Activated naive CD4-positive, alpha-beta T cell treated with anti-CD3 and anti-CD28 coated beads, Interleukin-2, amount 10 ng/mL, durations not matched to agents 7 days and 5 days (primary cell): Measurements from ENCODE around the gene CAPN14.

Experiments
- CTCF ChIA-PET: fragments of 350-600 bp; sonication (Branson Sonifier 250); formaldehyde crosslinking; loops from one replicate; lab custom pipeline; 2021; ENCODE audit warnings: antibody characterized with exemption; lab: Charles Lee
- DNase-seq: peaks from one replicate; pipeline ENCODE4 v3.0.0-alpha.2; 2020
- H3K27ac Mint-ChIP-seq: one replicate; pipeline ENCODE4 v1.8.0; 2021; ENCODE audit warnings: mild to moderate bottlenecking, moderate library complexity, mixed read lengths
- H3K27me3 Mint-ChIP-seq: one replicate; pipeline ENCODE4 v1.8.0; 2021; ENCODE audit warnings: mild to moderate bottlenecking, mixed read lengths
- H3K36me3 Mint-ChIP-seq: one replicate; pipeline ENCODE4 v1.8.0; 2021; ENCODE audit warnings: mixed read lengths
- H3K4me1 Mint-ChIP-seq: one replicate; pipeline ENCODE4 v1.8.0; 2021; ENCODE audit warnings: mixed read lengths
- H3K4me3 Mint-ChIP-seq: one replicate; pipeline ENCODE4 v1.8.0; 2021; ENCODE audit warnings: mild to moderate bottlenecking, moderate library complexity, mixed read lengths
- H3K9me3 Mint-ChIP-seq: one replicate; pipeline ENCODE4 v1.8.0; 2021; ENCODE audit warnings: mixed read lengths

The CAPN14 gene

GRCh38 chr2:31249009-31249690, 31.8 kb upstream of the CAPN14 start:
- no peaks in the 10 kb centered on the region for H3K27me3 Mint-ChIP-seq
- CTCF ChIA-PET: no interaction called here
- no peaks in the 10 kb centered on the region for H3K9me3 Mint-ChIP-seq
- no peaks in the 10 kb centered on the region for H3K36me3 Mint-ChIP-seq
- no peak overlapping the region for H3K27ac Mint-ChIP-seq
- peaks cover 5% of the 10 kb centered on the region for H3K4me1 Mint-ChIP-seq
- no peak overlapping the region for H3K4me3 Mint-ChIP-seq
- DNase-seq: no peak

GRCh38 chr2:31248139-31248538, 30.8 kb upstream of the CAPN14 start:
- H3K4me3 Mint-ChIP-seq: no peak overlapping the region
- DNase-seq: no peak
- CTCF ChIA-PET: no interaction called here

GRCh38 chr2:31247711-31248110, 30.4 kb upstream of the CAPN14 start:
- no peak overlapping the region for H3K27ac Mint-ChIP-seq
- no peaks in the 10 kb centered on the region for H3K36me3 Mint-ChIP-seq
- no peak for DNase-seq
- H3K9me3 Mint-ChIP-seq: no peaks in the 10 kb centered on the region
- H3K4me1 Mint-ChIP-seq: peaks cover 2% of the 10 kb centered on the region
- no peak overlapping the region for H3K4me3 Mint-ChIP-seq
- no peaks in the 10 kb centered on the region for H3K27me3 Mint-ChIP-seq
- CTCF ChIA-PET: no interaction called here

More at GRCh38 chr2:31248139-31248538, 30.8 kb upstream of the CAPN14 start:
- peaks cover 2% of the 10 kb centered on the region for H3K4me1 Mint-ChIP-seq
- no peaks in the 10 kb centered on the region for H3K9me3 Mint-ChIP-seq
- H3K36me3 Mint-ChIP-seq: no peaks in the 10 kb centered on the region
- no peaks in the 10 kb centered on the region for H3K27me3 Mint-ChIP-seq
- no peak overlapping the region for H3K27ac Mint-ChIP-seq

- no peak overlapping the region for H3K4me3 Mint-ChIP-seq
- no peaks in the 10 kb centered on the region for H3K27me3 Mint-ChIP-seq
- CTCF ChIA-PET: no interaction called here
Measured at GRCh38 chr2:31246184-31246852, 29.0 kb upstream of the CAPN14 start.

DNA sequence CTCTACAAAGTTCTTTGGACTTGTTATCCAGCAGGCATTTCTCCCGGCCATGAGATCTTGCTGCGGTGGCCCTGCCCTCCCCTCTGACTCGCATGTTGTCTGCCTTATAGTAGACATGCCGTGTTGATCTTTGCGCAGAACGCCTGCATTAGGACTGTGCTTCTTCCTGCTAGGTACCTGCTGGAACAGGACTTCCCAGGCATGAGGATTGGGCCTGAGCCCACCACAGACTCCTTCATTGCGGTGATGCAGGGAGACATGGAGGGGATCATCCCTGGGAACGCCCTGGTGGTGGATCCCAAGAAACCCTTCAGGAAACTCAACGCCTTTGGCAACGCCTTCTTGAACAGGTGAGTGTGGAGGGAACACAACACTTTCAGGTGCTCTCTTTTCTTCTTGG, 26.8 kb upstream of the CAPN14 start:
- Mint-ChIP-seq H3K4me1 (peaks cover 10% of the 10 kb centered on the region), H3K9me3 (no peaks in the 10 kb centered on the region), H3K27me3 (no peaks in the 10 kb centered on the region), H3K4me3 (no peak overlapping the region), H3K27ac (no peak overlapping the region), H3K36me3 (no peaks in the 10 kb centered on the region)
- CTCF ChIA-PET: no interaction called here
- DNase-seq: no peak

More at GRCh38 chr2:31246184-31246852, 29.0 kb upstream of the CAPN14 start:
- H3K27ac Mint-ChIP-seq: no peak overlapping the region
- peaks cover 9% of the 10 kb centered on the region for H3K4me1 Mint-ChIP-seq
- no peaks in the 10 kb centered on the region for H3K9me3 Mint-ChIP-seq
- no peak for DNase-seq
- H3K36me3 Mint-ChIP-seq: no peaks in the 10 kb centered on the region

DNA sequence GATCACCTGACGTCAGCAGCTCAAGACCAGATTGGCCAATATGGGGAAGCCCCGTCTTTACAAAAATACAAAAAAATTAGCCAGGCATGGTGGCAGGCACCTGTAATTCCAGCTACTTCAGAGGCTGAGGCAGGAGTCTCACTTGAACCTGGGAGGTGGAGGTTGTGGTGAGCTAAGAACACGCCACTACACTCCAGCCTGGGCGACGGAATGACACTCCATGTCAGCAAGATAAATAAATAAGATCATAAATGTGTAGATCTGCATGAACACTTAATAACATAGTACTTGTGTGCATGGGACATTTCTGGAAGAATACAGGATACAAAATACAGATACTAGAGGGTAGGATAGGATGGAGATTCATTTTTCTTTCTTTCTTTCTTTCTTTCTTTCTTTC, 25.7 kb upstream of the CAPN14 start:
- peaks cover 10% of the 10 kb centered on the region for H3K4me1 Mint-ChIP-seq
- no peaks in the 10 kb centered on the region for H3K36me3 Mint-ChIP-seq
- H3K27ac Mint-ChIP-seq: no peak overlapping the region
- H3K27me3 Mint-ChIP-seq: no peaks in the 10 kb centered on the region
- no peak overlapping the region for H3K4me3 Mint-ChIP-seq
- DNase-seq: no peak
- no peaks in the 10 kb centered on the region for H3K9me3 Mint-ChIP-seq
- CTCF ChIA-PET: interaction anchor here (1.1 kb wide), 1 partner anchor 532 kb away, joined by 3 read pairs; no protein-coding TSS in a partner anchor

DNA sequence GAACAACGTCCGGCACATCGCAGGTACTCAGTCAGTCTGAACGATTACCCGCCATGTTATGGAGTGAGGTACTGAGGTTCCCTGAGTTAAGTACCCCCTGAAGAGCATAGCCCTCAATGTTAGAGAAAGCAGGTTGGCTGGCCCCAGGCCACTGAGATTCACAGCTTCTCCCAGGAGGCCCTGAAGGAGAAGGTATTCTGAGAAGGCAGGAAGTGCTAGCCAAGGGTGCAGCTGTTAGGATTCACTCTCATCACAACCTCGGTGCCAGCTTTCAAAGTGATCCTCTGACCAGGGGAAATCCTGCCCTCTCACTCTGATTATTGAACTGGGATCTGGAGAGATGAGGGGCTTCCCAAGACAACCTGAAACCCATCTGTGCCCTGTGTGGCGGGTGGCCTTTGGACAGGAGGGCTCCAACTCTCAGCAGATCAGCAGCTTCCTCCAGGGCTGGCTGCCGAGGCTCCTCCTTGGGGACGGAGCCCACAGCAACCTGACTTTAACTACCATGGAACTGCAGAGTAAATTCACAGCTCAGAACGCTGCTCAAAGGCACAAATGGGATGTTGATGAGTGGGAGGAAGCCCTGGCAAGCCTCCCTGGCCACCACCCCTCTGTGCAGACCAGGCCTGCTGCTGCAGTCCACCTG, 24.4 kb upstream of the CAPN14 start:
- H3K36me3 Mint-ChIP-seq: no peaks in the 10 kb centered on the region
- no peak overlapping the region for H3K27ac Mint-ChIP-seq
- CTCF ChIA-PET: no interaction called here
- no peaks in the 10 kb centered on the region for H3K27me3 Mint-ChIP-seq
- no peak overlapping the region for H3K4me3 Mint-ChIP-seq
- DNase-seq: no peak
- H3K9me3 Mint-ChIP-seq: no peaks in the 10 kb centered on the region
- peaks cover 10% of the 10 kb centered on the region for H3K4me1 Mint-ChIP-seq

GRCh38 chr2:31240381-31241365, 23.4 kb upstream of the CAPN14 start:
- no peaks in the 10 kb centered on the region for H3K27me3 Mint-ChIP-seq

DNA sequence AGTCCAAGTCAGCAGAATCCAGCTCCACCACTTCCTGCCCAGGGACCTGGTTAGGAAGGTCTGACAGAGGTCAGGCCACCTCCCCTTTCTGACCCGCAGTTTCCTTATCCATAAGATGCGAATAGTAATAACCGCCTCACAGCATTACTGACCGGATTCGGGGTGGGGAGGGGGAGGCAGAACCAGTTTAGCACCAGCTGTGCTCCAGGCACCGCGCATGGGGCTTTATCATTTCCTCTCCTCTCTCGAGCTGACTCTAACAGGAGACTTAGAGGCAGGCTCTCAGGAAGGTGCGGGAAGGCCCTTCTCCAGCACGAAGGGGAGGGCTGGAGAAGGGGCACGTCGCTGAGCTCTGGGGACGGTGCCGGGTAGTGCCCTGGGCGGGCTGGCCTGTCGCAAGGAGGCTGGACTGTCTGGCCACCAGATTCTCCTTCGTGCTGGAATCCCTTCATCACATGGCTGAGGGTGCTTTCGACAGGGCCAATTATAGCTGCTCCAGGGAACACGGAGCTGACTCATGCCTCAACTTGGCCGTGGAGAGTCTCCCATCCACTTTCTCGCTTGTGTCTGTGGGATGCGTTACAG, 22.4 kb upstream of the CAPN14 start:
- H3K36me3 Mint-ChIP-seq: no peaks in the 10 kb centered on the region
- no peak overlapping the region for H3K27ac Mint-ChIP-seq
- no peaks in the 10 kb centered on the region for H3K9me3 Mint-ChIP-seq
- CTCF ChIA-PET: interaction anchor here (1.3 kb wide), 1 partner anchor 15 kb away, joined by 3 read pairs; no protein-coding TSS in a partner anchor
- H3K4me3 Mint-ChIP-seq: no peak overlapping the region
- peaks cover 7% of the 10 kb centered on the region for H3K27me3 Mint-ChIP-seq
- no peak for DNase-seq
- peaks cover 16% of the 10 kb centered on the region for H3K4me1 Mint-ChIP-seq

More at GRCh38 chr2:31240381-31241365, 23.4 kb upstream of the CAPN14 start:
- peaks cover 10% of the 10 kb centered on the region for H3K4me1 Mint-ChIP-seq
- H3K4me3 Mint-ChIP-seq: no peak overlapping the region
- no peaks in the 10 kb centered on the region for H3K36me3 Mint-ChIP-seq
- no peak overlapping the region for H3K27ac Mint-ChIP-seq
- CTCF ChIA-PET: interaction anchor here (1.3 kb wide), 1 partner anchor 14 kb away, joined by 3 read pairs; no protein-coding TSS in a partner anchor
- no peak for DNase-seq
- no peaks in the 10 kb centered on the region for H3K9me3 Mint-ChIP-seq

- Mint-ChIP-seq H3K36me3 (no peaks in the 10 kb centered on the region), H3K27me3 (peaks cover 11% of the 10 kb centered on the region), H3K27ac (no peak overlapping the region), H3K4me1 (peaks cover 16% of the 10 kb centered on the region), H3K4me3 (no peak overlapping the region), H3K9me3 (no peaks in the 10 kb centered on the region)
- no peak for DNase-seq
- CTCF ChIA-PET: interaction anchor here (1.3 kb wide), 1 partner anchor 16 kb away, joined by 3 read pairs; no protein-coding TSS in a partner anchor
Measured at GRCh38 chr2:31238906-31239592, 21.7 kb upstream of the CAPN14 start.

DNA sequence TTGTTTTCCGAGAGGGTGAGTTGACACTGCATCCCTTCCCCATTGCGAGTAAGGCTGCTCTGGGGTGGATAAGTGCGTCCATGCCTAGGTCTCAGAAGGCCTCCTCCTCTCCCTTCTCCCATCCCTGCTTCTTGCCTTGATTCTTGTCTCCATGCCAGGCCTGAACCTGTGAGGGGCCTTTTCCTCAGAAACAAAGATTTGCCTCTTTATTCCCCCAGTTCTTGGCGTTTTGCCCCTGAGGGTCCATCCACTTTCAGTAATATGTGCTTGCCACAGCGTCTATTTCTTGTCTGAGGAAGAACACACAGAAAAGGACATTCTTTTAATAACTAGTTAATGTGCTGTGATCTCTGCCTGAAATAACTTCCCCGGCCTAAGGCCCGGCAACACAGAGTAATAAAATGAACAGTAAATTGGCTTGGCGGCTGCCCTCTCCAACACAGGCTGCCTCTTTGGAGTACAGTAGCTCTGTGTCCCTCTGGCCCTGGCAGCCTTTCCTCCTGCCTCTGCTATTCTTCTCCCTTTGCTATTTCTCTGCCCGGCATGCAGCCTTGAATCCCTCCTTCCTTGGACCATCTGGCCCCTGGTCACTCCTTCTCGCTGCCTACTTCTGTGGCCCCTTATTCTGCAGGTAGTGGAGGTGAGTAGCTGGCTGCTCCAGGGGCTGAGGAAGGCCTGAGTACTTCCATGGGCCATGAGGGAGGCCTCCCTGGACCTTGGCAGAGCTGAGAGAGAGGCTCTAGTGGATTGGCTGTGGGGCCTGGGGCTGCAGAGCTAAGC, 21.0 kb upstream of the CAPN14 start:
- Mint-ChIP-seq H3K27me3 (peaks cover 16% of the 10 kb centered on the region), H3K4me1 (peaks cover 20% of the 10 kb centered on the region), H3K27ac (no peak overlapping the region), H3K9me3 (no peaks in the 10 kb centered on the region), H3K36me3 (no peaks in the 10 kb centered on the region), H3K4me3 (no peak overlapping the region)
- CTCF ChIA-PET: no interaction called here
- no peak for DNase-seq

DNA sequence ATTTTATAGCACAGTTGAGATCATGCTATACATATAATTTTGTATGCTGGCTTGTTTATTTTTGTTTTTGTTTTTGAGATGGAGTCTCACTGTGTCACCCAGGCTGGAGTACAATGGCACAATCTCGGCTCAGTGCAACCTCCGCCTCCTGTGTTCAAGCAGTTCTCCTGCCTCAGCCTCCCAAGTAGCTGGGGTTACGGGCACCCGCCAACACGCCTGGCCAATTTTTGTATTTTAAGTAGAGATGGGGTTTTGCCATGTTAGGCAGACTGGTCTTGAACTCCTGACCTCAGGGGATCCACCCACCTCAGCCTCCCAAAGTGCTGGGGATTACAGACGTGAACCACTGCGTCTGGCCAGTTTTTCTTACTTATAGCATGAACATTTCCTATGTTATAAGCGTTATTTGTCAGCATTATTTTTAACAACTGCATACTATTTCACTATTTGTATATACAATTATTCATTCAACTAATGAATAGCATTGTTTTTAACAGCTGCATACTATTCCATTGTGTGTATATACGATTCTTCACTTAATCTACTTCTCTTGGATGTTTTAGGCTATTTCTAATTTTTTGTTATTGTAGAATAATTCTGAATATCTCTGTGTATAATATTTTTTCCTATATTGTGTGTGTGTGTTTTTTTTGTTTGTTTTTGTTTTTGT, 20.2 kb upstream of the CAPN14 start:
- no peak overlapping the region for H3K27ac Mint-ChIP-seq
- no peak overlapping the region for H3K4me3 Mint-ChIP-seq
- H3K9me3 Mint-ChIP-seq: no peaks in the 10 kb centered on the region
- no peak for DNase-seq
- peaks cover 25% of the 10 kb centered on the region for H3K4me1 Mint-ChIP-seq
- peaks cover 16% of the 10 kb centered on the region for H3K27me3 Mint-ChIP-seq
- no peaks in the 10 kb centered on the region for H3K36me3 Mint-ChIP-seq
- CTCF ChIA-PET: interaction anchor here (1.3 kb wide), 1 partner anchor 96 kb away, joined by 4 read pairs; no protein-coding TSS in a partner anchor
